Glomerular visceral epithelial cell (primary cell): ENCODE data around the gene GRIK4.
"Not testable (repeated sequence)": the region's sequence is repeated elsewhere in the genome, so short reads cannot be mapped to it uniquely, and the experiment has no call there.

Source experiments
- DNase-seq: peaks from one replicate; pipeline ENCODE4 v3.0.0-alpha.2; 2016; ENCODE audit errors: extremely low spot score

GRIK4 gene

GRCh38 chr11:120744016-120744994 is 232.8 kb downstream of the GRIK4 start:
- no peak for DNase-seq

GRCh38 chr11:120746376-120746775 is 234.8 kb downstream of the GRIK4 start:
- no peak for DNase-seq

DNA sequence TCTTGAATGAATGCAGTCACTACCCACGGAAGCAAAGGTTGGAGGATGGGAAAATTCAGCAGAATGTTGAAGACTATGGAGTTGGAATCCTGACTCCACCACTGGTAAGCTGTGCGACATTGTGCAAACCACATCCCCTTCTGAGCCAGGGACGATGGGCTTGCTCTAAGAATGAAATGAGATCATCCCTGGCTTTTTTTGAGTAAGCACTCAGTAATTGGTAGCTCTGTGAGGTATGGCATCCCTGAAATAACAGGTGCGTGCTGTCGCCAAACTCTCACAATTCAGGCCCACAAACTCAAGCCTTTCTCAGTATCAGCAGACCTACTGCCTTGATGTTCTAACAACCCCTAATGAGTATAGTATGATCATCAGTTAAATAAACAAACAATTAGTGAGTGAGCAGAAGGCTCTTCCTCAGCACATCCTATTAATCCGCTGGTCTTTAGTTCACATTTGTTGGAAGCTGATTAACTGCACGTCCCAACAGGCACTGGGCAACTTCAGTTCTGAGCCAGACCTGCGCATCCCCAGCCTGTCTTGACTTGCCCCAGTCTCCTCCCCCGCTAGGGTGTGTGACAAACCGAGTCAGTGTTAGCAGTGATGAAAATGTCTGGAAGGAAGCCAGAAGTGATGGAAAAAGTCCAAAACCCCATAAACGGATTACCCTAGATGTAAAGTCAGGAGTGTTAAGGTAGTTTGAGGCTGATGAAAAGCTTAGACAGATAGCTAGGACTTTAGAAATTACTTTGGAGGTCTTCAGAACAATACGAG is 235.5 kb downstream of the GRIK4 start:
- peak; percentile 3 for DNase-seq

GRCh38 chr11:120747850-120748814 is 236.6 kb downstream of the GRIK4 start:
- DNase-seq: no peak

GRCh38 chr11:120749395-120749794 is 237.8 kb downstream of the GRIK4 start:
- DNase-seq: no peak

- no peak for DNase-seq
These were observed 239.3 kb downstream of the GRIK4 start for GRCh38 chr11:120750647-120751549.

DNA sequence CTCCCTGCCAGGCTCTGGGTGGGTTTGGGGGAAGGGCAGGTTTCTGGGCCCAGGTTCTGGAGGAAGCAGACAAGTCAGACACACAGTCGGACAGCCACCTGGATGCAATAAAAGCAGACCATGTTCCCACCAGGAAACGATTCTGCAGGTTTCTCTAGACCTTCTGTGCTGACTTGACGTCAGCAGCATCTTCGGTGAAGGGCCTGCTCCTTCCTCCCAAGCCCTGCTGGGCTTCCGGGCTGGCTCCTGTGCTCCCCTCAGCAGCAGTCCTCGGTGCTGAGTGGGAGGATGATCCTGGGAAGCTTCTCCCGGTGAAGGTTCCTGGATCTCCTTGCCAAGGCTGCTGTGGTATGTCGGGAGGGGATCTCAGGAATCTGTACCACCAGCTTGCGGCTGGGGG is 240.0 kb downstream of the GRIK4 start:
- no peak for DNase-seq

- DNase-seq: no peak
These were observed 241.1 kb downstream of the GRIK4 start for GRCh38 chr11:120752668-120753067.

GRCh38 chr11:120756931-120757330 is 245.4 kb downstream of the GRIK4 start:
- DNase-seq: peak; percentile 11

DNA sequence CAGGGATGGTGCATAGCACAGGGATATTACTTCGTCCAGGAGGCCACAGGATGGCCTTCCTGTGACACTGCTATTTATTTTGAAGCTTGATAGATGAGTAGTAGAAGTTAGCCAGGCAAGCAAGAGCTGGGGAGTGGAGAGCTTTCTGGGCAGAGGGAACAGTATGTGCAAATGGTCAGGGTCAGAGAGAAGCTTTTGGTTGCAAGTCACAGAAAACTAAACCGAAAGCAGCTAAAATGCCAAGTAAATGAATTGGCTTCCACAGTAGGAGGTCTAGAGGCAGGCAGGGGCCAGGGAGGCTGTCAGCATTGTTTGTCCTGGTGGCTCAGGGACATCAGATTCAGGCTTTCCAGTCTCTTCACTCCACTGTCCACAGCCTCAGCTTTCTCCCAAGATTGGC is 247.5 kb downstream of the GRIK4 start:
- no peak for DNase-seq

DNA sequence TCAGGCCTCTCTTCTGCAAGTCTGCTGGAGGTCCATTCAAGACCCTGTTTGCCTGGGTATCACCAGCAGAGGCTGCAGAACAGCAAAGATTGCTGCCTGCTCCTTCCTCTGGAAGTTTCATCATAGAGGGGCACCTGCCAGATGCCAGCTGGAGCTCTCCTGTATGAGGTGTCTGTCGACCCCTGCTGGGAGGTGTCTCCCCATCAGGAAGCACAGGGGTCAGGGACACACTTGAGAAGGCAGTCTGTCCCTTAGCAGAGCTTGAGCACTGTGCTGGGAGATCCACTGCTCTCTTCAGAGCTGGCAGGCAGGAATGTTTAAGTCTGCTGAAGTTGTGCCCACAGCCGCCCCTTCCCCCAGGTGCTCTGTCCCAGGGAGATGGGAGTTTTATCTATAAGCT is 254.2 kb downstream of the GRIK4 start:
- DNase-seq: not testable (repeated sequence)

DNA sequence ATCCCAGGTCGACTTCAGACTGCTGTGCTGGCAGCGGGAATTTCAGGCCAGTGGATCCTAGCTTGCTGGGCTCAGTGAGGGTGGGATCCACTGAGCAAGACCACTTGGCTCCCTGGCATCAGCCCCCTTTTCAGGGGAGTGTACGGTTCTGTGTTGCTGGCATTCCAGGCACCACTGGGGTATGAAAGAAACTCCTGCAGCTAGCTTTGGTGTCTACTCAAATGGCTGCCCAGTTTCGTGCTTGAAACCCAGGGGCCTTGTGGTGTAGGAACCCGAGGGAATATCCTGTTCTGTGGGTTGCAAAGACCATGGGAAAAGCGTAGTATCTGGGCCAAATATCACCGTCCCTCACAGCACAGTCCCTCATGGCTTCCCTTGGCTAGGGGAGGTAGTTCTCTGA is 254.8 kb downstream of the GRIK4 start:
- no peak for DNase-seq

GRCh38 chr11:120768949-120769348 is 257.4 kb downstream of the GRIK4 start:
- DNase-seq: no peak

- no peak for DNase-seq
These were observed 258.4 kb downstream of the GRIK4 start for GRCh38 chr11:120769906-120770305.

DNA sequence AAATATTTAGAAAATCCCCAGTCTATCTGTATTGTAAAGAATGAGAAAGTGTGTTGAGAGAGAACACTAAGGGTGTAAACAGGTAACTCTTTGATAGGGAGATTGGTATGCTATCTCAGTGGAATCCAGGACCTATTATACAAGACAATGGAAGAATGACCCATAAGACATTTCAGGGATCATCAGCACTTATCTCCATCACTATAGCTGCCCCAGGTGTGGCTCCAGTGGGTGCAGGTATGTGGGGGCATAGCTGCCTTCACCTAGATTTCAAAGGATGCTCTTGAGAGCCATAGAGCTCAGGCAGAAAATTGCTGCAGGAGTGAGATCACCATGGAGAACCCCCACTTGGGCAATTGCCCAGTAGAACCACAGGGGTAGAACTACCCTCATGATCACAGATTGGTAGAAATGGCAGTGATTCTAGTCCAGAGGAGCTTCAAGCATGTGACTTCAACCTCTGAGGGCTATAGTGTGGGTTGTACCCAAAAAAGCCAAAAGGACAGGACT is 260.1 kb downstream of the GRIK4 start:
- no peak for DNase-seq

GRCh38 chr11:120773501-120774031 is 262.0 kb downstream of the GRIK4 start:
- no peak for DNase-seq

GRCh38 chr11:120774591-120775386 is 263.2 kb downstream of the GRIK4 start:
- DNase-seq: no peak

DNA sequence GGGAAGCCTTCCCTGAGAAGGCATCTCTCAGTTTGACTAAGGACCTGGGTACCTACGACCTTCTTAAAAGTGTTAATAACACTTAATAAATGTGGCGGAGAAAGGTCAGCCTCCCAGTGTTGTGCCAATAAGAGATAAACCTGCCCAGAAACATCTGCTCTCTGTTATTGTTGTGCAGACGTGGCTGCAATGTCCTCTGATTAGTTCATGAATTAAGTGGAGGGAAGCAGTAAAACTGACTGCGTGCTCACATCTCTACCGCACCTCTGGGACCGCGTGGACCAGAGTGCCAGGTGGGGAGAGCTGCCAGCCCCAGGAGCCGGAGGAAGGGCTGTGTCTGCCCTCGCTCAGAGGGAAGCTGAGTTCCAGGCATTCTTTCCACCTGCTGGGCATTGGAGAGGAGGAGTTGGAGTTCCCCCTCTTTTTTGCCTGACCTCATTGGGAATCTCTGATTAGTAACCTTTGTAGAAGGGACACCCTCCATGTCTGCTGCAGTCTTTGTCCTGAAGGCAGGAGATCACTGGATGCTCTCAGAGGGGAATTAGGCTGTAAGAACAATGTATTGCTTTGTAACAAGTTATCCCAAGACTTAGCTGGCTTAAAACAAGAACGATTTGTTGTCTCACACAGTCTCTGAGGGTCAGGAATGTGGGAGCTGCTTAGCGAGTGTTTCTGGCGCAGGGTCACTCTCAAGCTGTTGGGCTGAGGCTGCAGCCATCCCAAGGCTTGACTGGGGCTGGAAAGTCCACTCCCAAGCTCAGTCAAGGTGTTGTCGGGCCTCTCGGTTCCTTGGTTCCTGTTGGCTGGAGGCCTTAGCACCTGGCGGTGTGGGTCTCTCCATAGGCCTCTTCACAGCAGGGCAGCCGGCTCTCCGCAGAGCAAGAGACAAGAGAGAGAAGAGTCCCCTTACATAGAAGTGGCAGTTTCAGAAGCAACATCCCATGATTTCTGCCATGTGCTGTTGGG is 264.7 kb downstream of the GRIK4 start:
- DNase-seq: no peak
